Common myeloid progenitor, CD34-positive (primary cell): ENCODE results near the gene MAP3K15.

ENCODE experiments used
- CTCF ChIA-PET: fragments of 350-600 bp; sonication (Branson Sonifier 250); formaldehyde crosslinking; loops from one replicate; lab custom pipeline; 2021; ENCODE audit warnings: antibody characterized with exemption; lab: Charles Lee
- POLR2A ChIA-PET: fragments of 350-600 bp; sonication (Branson Sonifier 250); formaldehyde crosslinking; loops from one replicate; lab custom pipeline; 2021; ENCODE audit warnings: antibody characterized with exemption; lab: Charles Lee
- DNase-seq, 3 donors: peaks; one replicate each; pipeline versions ENCODE4 v3.0.0 to v3.0.0-alpha.2; 2013
- H3K27ac ChIP-seq, 2 experiments: 1 replicate in 1 of 2; 2 replicates in 1 of 2; pipeline ENCODE4 v1.7.0; 2013; ENCODE audit warnings: inconsistent platforms in 2 of 2, low read length in 2 of 2, mild to moderate bottlenecking in 2 of 2, low read depth in 1 of 2, moderate library complexity in 1 of 2; ENCODE audit not compliant: severe bottlenecking in 2 of 2, insufficient read depth in 1 of 2, poor library complexity in 1 of 2
- H3K27me3 ChIP-seq, 5 experiments: replicated peaks in 2 of 5; 1 replicate in 3 of 5; 2 replicates in 2 of 5; pipeline versions ENCODE4 v1.6.1 to v1.7.0; 2013; ENCODE audit warnings: low read length in 4 of 5, mild to moderate bottlenecking in 2 of 5, moderate library complexity in 2 of 5, inconsistent platforms in 1 of 5; ENCODE audit not compliant: insufficient read depth in 5 of 5, control insufficient read depth in 4 of 5
- H3K36me3 ChIP-seq, 4 experiments: 1 replicate in 2 of 4; 2 replicates in 2 of 4; pipeline versions ENCODE4 v1.6.1 to v1.7.0; 2013; ENCODE audit warnings: low read length in 3 of 4, control low read depth in 1 of 4, mild to moderate bottlenecking in 1 of 4; ENCODE audit not compliant: control insufficient read depth in 4 of 4, insufficient read depth in 4 of 4
- H3K4me1 ChIP-seq, 4 experiments: 1 replicate in 3 of 4; 2 replicates in 1 of 4; pipeline versions ENCODE4 v1.6.1 to v1.7.1; 2013; ENCODE audit warnings: low read length in 3 of 4, mild to moderate bottlenecking in 3 of 4, control low read depth in 1 of 4, inconsistent platforms in 1 of 4, moderate library complexity in 1 of 4; ENCODE audit not compliant: control insufficient read depth in 4 of 4, insufficient read depth in 4 of 4; ENCODE audit errors: control extremely low read depth in 1 of 4
- H3K4me3 ChIP-seq, 7 experiments: 1 replicate in 4 of 7; 2 replicates in 3 of 7; pipeline versions ENCODE4 v1.5.1 to v1.7.0; 2013; ENCODE audit warnings: mild to moderate bottlenecking in 7 of 7, low read length in 6 of 7, moderate library complexity in 6 of 7, inconsistent platforms in 2 of 7, low read depth in 2 of 7, control low read depth in 1 of 7; ENCODE audit not compliant: insufficient read depth in 4 of 7, control insufficient read depth in 1 of 7; ENCODE audit errors: extremely low read depth in 1 of 7
- H3K9me3 ChIP-seq, 5 experiments: 1 replicate in 4 of 5; 2 replicates in 1 of 5; pipeline versions ENCODE4 v1.6.1 to v1.7.1; 2013; ENCODE audit warnings: low read length in 4 of 5, mild to moderate bottlenecking in 2 of 5, inconsistent platforms in 1 of 5, low read depth in 1 of 5, moderate library complexity in 1 of 5; ENCODE audit not compliant: control insufficient read depth in 4 of 5, insufficient read depth in 2 of 5; ENCODE audit errors: control extremely low read depth in 1 of 5
- WGBS: methylation state at CpG from one replicate; pipeline ENCODE4 v1.1.5; 2013; ENCODE audit not compliant: insufficient coverage; 5-methylcytosine and 5-hydroxymethylcytosine counted together

The MAP3K15 gene

GRCh38 chrX:19545651-19546050 is 30.3 kb upstream of the MAP3K15 start:
- DNase-seq, result no peak
- Histone ChIP-seq H3K9me3 (no peaks in the 10 kb centered on the region), H3K27me3 (peaks cover 0 to 3% (median 0%) of the 10 kb centered on the region in 5 experiments), H3K36me3 (peaks cover 0 to 26% (median 10%) of the 10 kb centered on the region in 4 experiments), H3K4me1 (no peaks in the 10 kb centered on the region), H3K4me3 (no peak overlapping the region), H3K27ac (no peak overlapping the region)
- WGBS, result 85% methylated on average over 9 of the region's 9 CpGs
- ChIA-PET POLR2A (no interaction called here), CTCF (interaction anchor here (1.3 kb wide), 1 partner anchor 10 kb away, joined by 5 read pairs; no protein-coding TSS in a partner anchor)

DNA sequence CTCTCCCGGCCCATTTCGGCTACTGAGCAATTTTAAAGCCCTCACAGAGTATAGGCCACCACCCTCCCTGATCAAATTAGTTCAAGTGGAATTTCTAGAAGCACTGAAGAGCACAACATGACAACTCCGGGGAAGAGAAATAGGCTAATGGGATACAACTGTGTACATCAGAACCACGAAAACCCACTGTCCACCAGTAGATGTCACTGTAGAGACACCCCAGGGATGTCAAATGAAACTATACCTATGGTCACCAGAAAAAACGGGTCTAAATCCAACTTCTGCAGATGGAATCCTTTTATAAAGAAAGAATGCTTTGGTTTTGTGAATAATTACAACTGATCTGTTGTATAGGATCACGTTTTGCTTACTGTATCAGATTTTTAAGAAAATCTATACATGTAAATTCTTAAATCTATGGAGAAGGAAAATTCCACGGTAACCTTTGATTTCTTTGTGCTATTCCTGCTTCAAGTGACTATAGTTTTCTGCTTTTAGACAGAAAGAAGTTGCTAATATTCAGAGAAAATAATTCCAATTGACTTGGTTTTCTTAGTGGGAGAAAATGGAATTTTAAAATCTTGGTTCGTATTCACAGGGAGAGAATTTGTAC is 29.5 kb upstream of the MAP3K15 start:
- 75% methylated on average over 3 of the region's 8 CpGs for WGBS
- H3K36me3 ChIP-seq, result peaks cover 0 to 25% (median 13%) of the 10 kb centered on the region in 4 experiments
- no peak overlapping the region for H3K4me3 ChIP-seq
- ChIA-PET CTCF (interaction anchor here (1.3 kb wide), 1 partner anchor 11 kb away, joined by 5 read pairs; no protein-coding TSS in a partner anchor), POLR2A (no interaction called here)
- DNase-seq, result peak; percentile 28 to 72 (median 63)
- no peak overlapping the region for H3K27ac ChIP-seq
- peaks cover 0 to 5% (median 0%) of the 10 kb centered on the region in 5 experiments for H3K27me3 ChIP-seq
- H3K9me3 ChIP-seq, result no peaks in the 10 kb centered on the region
- H3K4me1 ChIP-seq, result no peaks in the 10 kb centered on the region

DNA sequence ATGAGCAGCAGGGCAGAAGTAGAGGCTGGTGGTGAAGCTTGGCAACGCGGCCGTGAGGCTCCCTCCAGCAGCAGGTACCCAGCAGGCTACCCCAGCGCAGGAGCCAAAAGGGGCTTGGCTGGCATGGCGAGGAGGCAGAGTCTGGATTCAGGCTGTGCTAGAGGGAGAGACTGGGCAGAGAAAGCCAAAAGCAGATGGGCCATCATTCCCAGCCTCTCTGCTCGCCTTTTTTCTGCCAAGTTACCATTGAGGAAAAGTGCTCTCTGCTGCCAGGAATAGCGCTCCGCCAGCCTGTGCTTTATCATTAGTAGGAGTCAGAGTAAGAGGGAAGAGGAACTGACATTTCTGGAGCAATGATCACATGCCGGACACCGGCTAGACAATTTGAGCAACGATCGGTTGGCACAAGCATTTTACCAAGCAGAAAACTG is 28.7 kb upstream of the MAP3K15 start:
- POLR2A ChIA-PET, result no interaction called here
- CTCF ChIA-PET, result no interaction called here
- DNase-seq, result no peak
- Histone ChIP-seq H3K27ac (no peak overlapping the region), H3K9me3 (no peaks in the 10 kb centered on the region), H3K27me3 (peaks cover 0 to 5% (median 0%) of the 10 kb centered on the region in 5 experiments), H3K36me3 (peaks cover 0 to 23% (median 11%) of the 10 kb centered on the region in 4 experiments), H3K4me1 (no peaks in the 10 kb centered on the region), H3K4me3 (no peak overlapping the region)
- 91% methylated on average over 11 of the region's 12 CpGs for WGBS

GRCh38 chrX:19543020-19543715 is 27.9 kb upstream of the MAP3K15 start:
- Histone ChIP-seq H3K4me1 (no peaks in the 10 kb centered on the region), H3K36me3 (peaks cover 0 to 23% (median 11%) of the 10 kb centered on the region in 4 experiments), H3K4me3 (no peak overlapping the region), H3K27me3 (peaks cover 0 to 5% (median 0%) of the 10 kb centered on the region in 5 experiments), H3K27ac (no peak overlapping the region), H3K9me3 (no peaks in the 10 kb centered on the region)
- 89% methylated on average over 9 of the region's 9 CpGs for WGBS
- ChIA-PET POLR2A (no interaction called here), CTCF (interaction anchor here (1.5 to 1.6 kb wide), 2 partner anchors 25 to 50 kb away, joined by 3 to 4 read pairs; no protein-coding TSS in a partner anchor)
- DNase-seq, result no peak

- CTCF ChIA-PET, result interaction anchor here (0.8 to 1.6 kb wide), 4 partner anchors 23 to 171 kb away, joined by 3 to 4 read pairs (median 3); no protein-coding TSS in a partner anchor
- Histone ChIP-seq H3K4me3 (no peak overlapping the region), H3K9me3 (no peaks in the 10 kb centered on the region), H3K36me3 (peaks cover 0 to 23% (median 11%) of the 10 kb centered on the region in 4 experiments), H3K4me1 (no peaks in the 10 kb centered on the region), H3K27me3 (peaks cover 0 to 5% (median 0%) of the 10 kb centered on the region in 5 experiments), H3K27ac (no peak overlapping the region)
- POLR2A ChIA-PET, result no interaction called here
- no peak for DNase-seq
- WGBS, result 96% methylated on average over 19 of the region's 19 CpGs
These were observed 26.6 kb upstream of the MAP3K15 start for GRCh38 chrX:19541931-19542330.

DNA sequence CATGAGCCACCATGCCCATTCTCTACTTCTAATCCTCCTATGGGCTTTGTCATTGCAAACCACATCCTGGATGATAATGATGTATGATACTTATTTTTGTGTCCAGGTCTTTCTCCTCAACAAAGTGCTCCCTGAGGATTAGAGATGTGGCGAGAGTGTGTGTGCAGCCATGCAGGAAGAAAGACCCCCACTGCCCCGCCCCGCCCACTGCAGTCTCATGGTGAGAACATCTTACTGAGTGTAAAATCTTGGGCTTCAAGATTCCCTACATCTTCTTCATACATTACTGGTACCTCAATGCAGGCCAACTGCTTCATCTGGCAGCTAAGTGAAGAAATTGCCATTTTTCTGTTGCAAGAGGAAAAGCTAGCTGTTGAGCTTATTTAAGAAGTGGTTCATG is 25.9 kb upstream of the MAP3K15 start:
- 80% methylated on average over 1 of the region's 3 CpGs for WGBS
- ChIA-PET CTCF (interaction anchor here (0.8 to 1.2 kb wide), 2 partner anchors 166 to 170 kb away, joined by 3 read pairs; no protein-coding TSS in a partner anchor), POLR2A (no interaction called here)
- DNase-seq, result no peak
- Histone ChIP-seq H3K36me3 (peaks cover 0 to 22% (median 10%) of the 10 kb centered on the region in 4 experiments), H3K4me3 (no peak overlapping the region), H3K4me1 (no peaks in the 10 kb centered on the region), H3K27me3 (peaks cover 0 to 5% (median 0%) of the 10 kb centered on the region in 5 experiments), H3K27ac (no peak overlapping the region), H3K9me3 (no peaks in the 10 kb centered on the region)

- Histone ChIP-seq H3K4me1 (no peaks in the 10 kb centered on the region), H3K36me3 (peaks cover 0 to 20% (median 9%) of the 10 kb centered on the region in 4 experiments), H3K27ac (no peak overlapping the region), H3K4me3 (no peak overlapping the region), H3K9me3 (no peaks in the 10 kb centered on the region), H3K27me3 (peaks cover 0 to 5% (median 0%) of the 10 kb centered on the region in 5 experiments)
- WGBS, result 67% methylated on average over 1 of the region's 3 CpGs
- no peak for DNase-seq
- ChIA-PET CTCF (no interaction called here), POLR2A (no interaction called here)
These were observed 24.8 kb upstream of the MAP3K15 start for GRCh38 chrX:19540076-19540475.
